Measurements from ENCODE around the gene SLC25A43.
A peak's percentile ranks its signal among the peaks of the same experiment; 100 is the strongest.
"Not testable (repeated sequence)": the region's sequence is repeated elsewhere in the genome, so short reads cannot be mapped to it uniquely, and the experiment has no call there.

Gene SLC25A43

DNA sequence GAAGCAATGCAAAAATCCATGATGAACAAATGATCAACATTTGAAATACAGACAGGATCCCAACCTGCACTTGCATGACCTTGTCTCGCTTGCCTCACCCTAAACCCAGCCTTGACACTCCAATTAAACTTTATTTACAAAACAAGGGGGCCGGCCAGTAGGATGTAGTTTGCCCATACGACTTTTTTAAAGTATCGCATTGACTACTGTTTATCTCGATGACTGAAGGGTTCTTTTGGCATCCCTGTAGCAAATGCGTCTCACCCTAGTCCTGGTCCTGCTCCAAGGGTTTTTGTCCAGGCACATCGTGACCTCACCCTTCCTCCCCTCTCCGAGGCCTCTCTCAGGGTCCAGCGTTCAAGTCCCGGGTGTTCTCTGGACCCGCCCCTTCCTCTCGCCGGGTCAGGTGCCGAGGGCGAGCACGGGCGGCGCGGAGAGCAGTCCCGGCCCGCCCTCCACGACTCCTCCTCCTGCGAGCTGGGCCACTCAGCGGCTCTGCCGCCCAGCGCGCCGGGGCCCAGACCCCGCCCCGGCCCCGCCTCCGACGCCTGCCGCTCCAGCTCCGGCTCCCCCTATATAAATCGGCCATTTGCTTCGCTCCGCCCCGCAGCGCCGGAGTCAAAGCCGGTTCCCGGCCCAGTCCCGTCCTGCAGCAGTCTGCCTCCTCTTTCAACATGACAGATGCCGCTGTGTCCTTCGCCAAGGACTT, 68.9 kb downstream of the SLC25A43 start, which contains the start of gene SLC25A5:
TSS of gene SLC25A5 (plus strand) at position 603 of the 709 bp plus-strand sequence. CDS start at position 675, 72 bp downstream.
- DNase-seq: peak; percentile 76

DNA sequence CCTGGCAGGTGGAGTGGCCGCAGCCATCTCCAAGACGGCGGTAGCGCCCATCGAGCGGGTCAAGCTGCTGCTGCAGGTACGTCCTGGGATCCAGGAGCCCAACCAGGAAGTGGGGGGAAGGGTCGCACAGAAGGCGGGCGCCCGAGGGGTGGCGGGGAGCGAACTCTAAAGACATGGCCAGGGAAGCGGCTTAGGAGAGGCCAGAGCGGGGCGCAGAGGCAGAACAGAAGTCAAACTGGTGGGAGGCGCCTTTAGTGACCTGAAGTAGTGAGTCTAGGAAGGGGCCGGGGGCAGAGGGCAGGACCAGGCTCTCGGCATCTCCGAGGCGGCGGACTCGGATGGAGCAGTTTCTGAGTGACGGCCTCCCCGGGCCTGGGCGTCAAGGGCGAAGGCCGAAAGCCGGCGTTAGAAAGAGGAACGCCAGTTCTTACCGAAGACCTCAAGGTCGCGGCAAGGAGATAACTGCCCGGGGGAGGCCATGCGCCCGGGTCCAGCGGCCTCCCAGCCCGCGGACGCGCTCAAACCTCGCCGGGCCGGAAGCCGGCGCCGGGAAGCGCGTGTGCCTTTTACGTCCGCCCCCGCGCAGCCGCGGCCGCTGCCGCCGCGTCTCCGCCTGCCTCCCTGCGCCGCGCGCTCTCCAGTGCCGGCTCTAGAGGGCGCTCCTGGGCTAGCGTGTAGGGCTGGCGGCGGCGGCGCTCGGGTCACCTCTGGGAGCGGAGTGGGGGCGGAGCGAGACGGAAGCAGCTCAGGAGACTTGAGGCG, 69.6 kb downstream of the SLC25A43 start:
- peak; percentile 75 for DNase-seq

GRCh38 chrX:119469313-119469635, 70.1 kb downstream of the SLC25A43 start:
- no peak for DNase-seq

DNA sequence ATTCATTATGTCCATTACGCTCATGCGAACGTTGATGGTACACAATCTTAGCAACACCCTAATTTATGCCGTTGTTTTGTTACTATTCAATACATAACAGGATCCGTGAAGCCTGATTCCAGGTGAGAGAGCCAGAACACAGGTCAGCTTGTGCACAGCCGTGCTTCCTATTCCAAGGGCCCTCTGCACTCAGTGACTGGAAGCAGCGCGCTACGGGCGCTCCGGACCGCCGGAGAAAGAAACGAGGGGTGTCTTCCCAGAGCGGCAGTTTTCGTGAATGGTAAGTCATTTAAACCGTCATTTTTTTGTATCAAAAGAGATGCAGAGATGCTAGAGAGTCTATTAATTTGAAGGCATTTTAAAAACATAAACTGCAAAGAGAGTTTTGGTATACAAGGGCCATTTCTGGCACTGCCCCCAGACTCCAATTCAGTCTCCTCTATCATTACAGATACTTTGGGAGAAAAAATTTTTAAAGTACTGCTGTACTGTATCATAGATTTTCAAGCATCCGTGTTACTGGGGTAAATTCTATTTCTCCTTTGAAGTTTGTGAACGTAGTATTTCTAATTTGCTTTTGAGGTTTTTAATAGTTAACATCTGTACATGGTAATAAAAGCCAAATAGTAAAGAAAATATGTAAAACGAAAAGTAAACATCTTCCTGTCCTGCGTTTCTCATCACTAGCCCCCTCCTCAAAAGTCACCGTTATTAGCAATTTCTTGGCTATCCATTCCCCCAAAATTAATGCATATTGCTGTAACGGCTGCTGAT, 75.7 kb downstream of the SLC25A43 start:
- DNase-seq: no peak

- no peak for DNase-seq
Observed at GRCh38 chrX:119475389-119476101, 76.4 kb downstream of the SLC25A43 start.

GRCh38 chrX:119477812-119478232, 78.7 kb downstream of the SLC25A43 start:
- DNase-seq: no peak

DNA sequence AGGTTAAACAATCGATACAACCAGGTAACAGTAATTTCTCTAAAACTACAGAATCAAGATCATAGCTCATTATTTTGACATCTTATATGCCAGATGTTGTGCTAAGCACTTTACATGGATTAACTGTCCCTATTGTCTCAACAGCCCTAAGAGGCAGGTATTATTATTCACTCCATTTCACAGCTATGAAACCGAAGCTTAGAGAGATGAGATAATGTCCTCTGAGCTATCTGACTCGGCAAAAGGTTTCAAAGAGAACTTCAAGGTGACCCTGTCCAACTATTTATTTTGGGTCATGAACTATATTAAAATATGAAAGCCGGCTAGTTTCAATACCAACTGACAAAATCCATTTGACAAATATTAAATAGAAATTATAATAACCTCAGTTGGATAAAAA, 79.4 kb downstream of the SLC25A43 start:
- DNase-seq: no peak

- no peak for DNase-seq
Observed at GRCh38 chrX:119479845-119480244, 80.7 kb downstream of the SLC25A43 start.

- no peak for DNase-seq
Observed at GRCh38 chrX:119481323-119481801, 82.2 kb downstream of the SLC25A43 start.

DNA sequence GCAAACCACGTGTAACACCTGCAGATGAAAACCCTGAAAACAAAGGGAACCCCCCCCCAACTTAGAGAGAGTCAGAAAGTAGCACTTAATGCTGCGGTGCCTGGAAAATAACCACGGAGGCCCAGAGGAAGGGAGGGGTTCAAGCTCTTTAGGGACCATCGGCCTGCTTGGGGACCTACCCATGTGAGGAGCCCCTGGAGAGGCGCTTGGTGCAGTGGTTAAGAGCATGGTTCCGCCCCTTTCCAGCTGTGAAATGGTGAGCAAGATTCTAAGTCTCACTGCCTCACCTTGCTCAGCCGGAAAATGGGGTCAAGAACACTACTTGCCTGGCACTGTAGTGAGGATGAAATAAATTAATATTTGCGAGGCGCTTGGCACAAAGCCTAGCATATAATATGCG, 82.9 kb downstream of the SLC25A43 start:
- DNase-seq: no peak

GRCh38 chrX:119482481-119483480, 83.6 kb downstream of the SLC25A43 start:
- DNase-seq: peak; percentile 71

DNA sequence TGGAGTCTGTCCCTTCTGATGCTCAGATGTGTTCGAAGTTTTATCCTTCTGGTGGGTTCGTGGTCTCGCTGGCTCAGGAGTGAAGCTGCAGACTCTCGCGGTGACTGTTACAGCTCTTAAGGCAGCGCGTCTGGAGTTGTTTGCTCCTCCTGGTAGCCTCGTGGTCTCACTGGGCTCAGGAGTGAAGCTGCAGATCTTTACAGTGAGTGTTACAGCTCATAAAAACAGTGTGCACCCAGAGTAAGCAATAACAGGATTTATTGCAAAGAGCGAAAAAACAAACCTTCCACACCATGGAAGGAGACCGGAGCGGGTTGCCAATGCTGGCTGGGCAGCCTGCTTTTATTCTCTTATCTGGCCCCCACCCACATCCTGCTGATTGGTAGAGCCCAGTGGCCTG, 87.6 kb downstream of the SLC25A43 start:
- DNase-seq: no peak

GRCh38 chrX:119487766-119488165, 88.6 kb downstream of the SLC25A43 start:
- DNase-seq: not testable (repeated sequence)

- no peak for DNase-seq
Observed at GRCh38 chrX:119488749-119489148, 89.6 kb downstream of the SLC25A43 start.

DNA sequence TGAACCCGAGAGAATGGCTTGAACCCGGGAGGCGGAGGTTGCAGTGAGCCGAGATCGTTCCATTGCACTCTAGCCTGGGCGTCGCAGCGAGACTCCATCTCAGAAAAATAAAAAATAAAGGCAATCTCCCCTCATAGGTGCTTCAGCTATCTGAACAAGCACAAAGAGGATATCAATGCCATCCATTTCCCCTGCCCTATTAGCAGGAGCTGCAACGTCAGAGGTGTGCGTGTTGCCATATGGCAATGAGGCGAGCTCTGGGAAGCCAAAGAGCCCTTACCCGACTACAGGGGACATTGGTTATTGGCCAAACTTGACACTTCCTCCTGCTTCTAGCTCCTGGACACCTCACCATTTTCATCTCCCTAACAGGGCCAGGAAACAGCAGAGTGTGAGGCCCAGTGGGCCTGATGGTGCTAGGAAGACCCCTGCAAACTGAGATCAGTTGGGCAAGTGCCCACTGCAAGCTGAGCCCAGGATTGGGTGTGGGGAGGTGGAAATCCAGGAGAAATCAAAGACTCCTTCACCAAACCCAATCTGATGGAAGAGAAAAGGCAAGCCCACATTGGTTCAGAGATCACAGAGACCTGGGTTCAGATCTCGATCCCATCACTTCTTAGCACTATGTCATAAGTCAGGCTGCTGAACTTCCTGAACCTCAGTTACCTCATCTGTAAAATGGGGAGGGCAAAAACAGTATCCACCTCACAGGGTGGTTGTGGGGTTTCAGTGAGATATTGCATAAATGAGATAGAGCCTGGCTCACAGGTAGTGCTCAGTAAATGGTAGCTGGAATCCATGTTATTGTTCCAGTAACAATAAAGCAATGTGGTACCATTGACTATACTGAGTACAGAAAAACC, 90.3 kb downstream of the SLC25A43 start:
- DNase-seq: no peak

GRCh38 chrX:119492463-119492862, 93.3 kb downstream of the SLC25A43 start:
- no peak for DNase-seq

DNA sequence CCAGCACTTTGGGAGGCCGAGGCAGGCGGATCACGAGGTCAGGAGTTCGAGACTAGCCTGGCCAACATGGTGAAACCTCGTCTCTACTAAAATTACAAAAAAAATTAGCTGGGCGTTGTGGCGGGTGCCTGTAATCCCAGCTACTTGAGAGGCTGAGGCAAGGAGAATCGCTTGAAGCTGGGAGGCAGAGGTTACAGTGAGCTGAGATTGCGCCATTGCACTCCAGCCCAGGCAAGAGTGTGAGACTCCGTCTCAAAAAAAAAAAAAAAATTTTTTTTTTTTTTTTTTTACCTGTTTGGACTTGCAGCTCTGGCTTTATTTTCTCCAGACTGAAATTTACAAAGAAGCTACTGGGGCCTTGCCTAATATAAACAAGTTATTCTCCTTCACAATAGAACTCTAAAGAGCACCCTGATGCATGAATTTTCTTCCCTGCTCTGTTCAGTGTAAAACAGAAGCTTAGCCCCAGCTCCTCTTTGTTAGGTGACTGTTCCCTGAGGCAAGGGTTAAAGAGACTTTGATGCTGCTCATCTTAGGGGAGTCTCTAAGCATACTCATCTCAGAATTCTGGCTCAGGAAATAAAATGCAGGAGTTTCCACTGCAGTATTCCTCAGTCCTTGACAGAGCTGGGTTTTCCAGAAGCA, 94.8 kb downstream of the SLC25A43 start:
- DNase-seq: not testable (repeated sequence)

- no peak for DNase-seq
Observed at GRCh38 chrX:119495734-119496726, 96.9 kb downstream of the SLC25A43 start.
